GM12878 (cell line): ENCODE results near the gene NCKAP5. TPM values are rescaled to one million over a fixed set of nuclear protein-coding genes. Genes with fewer than 3 reads are reported as not detected.

Experiments used
- ATAC-seq: fragments of 200-7000 bp; cut with Tn5 transposase; 3 replicates; pipeline ENCODE4 v1.9.1; 2020; ENCODE audit warnings: mild to moderate bottlenecking, moderate library complexity
- BruUV-seq: library from RNA; stranded (reverse); fragments of 400-500 nt; replicated peaks from 2 replicates; lab custom pipeline; 2021; lab: Mats Ljungman, UMichigan
- CTCF ChIA-PET: fragments of 300-600 bp; sonication (Branson Sonifier 250); formaldehyde crosslinking; extraction: SDS; loops from one replicate; lab custom pipeline; 2021; ENCODE audit warnings: inconsistent platforms; lab: Yijun Ruan, JAX
- POLR2A ChIA-PET: fragments of 350-600 bp; formaldehyde crosslinking; extraction: SDS; loops from one replicate; lab custom pipeline; 2021; ENCODE audit warnings: inconsistent platforms; lab: Charles Lee
- RAD21 ChIA-PET: fragments of 300-600 bp; sonication (Branson Sonifier 250); formaldehyde crosslinking; loops from one replicate; lab custom pipeline; 2023; ENCODE audit warnings: antibody characterized with exemption; ENCODE audit not compliant: unreplicated experiment; lab: Charles Lee
- SMC1A ChIA-PET: fragments of 300-600 bp; sonication (Branson Sonifier 250); formaldehyde crosslinking; loops from one replicate; lab custom pipeline; 2023; ENCODE audit not compliant: unreplicated experiment, uncharacterized antibody; lab: Charles Lee
- DNase-seq: peaks from one replicate; pipeline ENCODE4 v3.0.0-alpha.2; 2011; ENCODE audit warnings: low read depth, low spot score
- FAIRE-seq: peaks from 3 replicates; lab custom pipeline; 2011; peaks lifted over from hg19 to GRCh38; lab: Jason Lieb, UNC
- H2AFZ ChIP-seq: 2 replicates; pipeline ENCODE4 v1.6.0; 2011; ENCODE audit warnings: low read depth, low read length, control low read depth; ENCODE audit not compliant: control insufficient read depth
- H3K27ac ChIP-seq: 2 replicates; pipeline ENCODE4 v1.5.1; 2011; ENCODE audit warnings: control low read depth; ENCODE audit not compliant: control insufficient read depth, insufficient read depth
- H3K27me3 ChIP-seq, 2 experiments: replicated peaks in 1 of 2; 2 replicates each; pipeline versions ENCODE4 v1.6.0 to v1.6.1; 2011; ENCODE audit warnings: low read length in 1 of 2; ENCODE audit not compliant: control insufficient read depth in 2 of 2, insufficient read depth in 2 of 2
- H3K36me3 ChIP-seq, 2 experiments: 2 replicates each; pipeline ENCODE4 v1.5.1; 2011; ENCODE audit warnings: low read length in 1 of 2; ENCODE audit not compliant: control insufficient read depth in 2 of 2, insufficient read depth in 2 of 2
- H3K4me1 ChIP-seq: 2 replicates; pipeline ENCODE4 v1.6.1; 2011; ENCODE audit warnings: mild to moderate bottlenecking, low read length, moderate library complexity, mixed read lengths; ENCODE audit not compliant: control insufficient read depth, insufficient read depth
- H3K4me2 ChIP-seq: 2 replicates; pipeline ENCODE4 v1.6.0; 2011; ENCODE audit warnings: control low read depth; ENCODE audit not compliant: control insufficient read depth, insufficient read depth
- H3K4me3 ChIP-seq: fragments of 200-600 bp; sonication (generic); 2 replicates; pipeline ENCODE4 v1.5.1; 2016
- H3K79me2 ChIP-seq: 2 replicates; pipeline ENCODE4 v1.6.0; 2011; ENCODE audit warnings: low read length; ENCODE audit not compliant: control insufficient read depth, insufficient read depth
- H3K9ac ChIP-seq: 2 replicates; pipeline ENCODE4 v1.8.0; 2011; ENCODE audit warnings: low read length, control low read depth, mixed read lengths; ENCODE audit not compliant: control insufficient read depth, insufficient read depth
- H3K9me3 ChIP-seq: replicated peaks from 3 replicates; pipeline ENCODE4 v1.5.1; 2011; ENCODE audit warnings: mild to moderate bottlenecking, low read length; ENCODE audit not compliant: control insufficient read depth, insufficient read depth
- H4K20me1 ChIP-seq: 2 replicates; pipeline ENCODE4 v1.6.0; 2011; ENCODE audit not compliant: control insufficient read depth, insufficient read depth
- ATF7 ChIP-seq: fragments of 450-650 bp; IDR thresholded peaks from 2 replicates; pipeline ENCODE4 v1.6.1; 2016; ENCODE audit warnings: low read depth, mild to moderate bottlenecking
- CHD2 ChIP-seq: IDR thresholded peaks from 2 replicates; pipeline ENCODE4 v1.6.1; 2011; ENCODE audit warnings: low read depth, low read length, improper control_type of control experiment, borderline replicate concordance
- FOXM1 ChIP-seq: IDR thresholded peaks from 2 replicates; pipeline ENCODE4 v1.6.1; 2012; ENCODE audit warnings: low read depth, mild to moderate bottlenecking, inconsistent platforms, low read length, moderate library complexity
- GATAD2B ChIP-seq: fragments of 450-650 bp; conservative IDR thresholded peaks from 2 replicates; pipeline ENCODE4 v1.6.1; 2017; ENCODE audit warnings: low read depth, mild to moderate bottlenecking, moderate library complexity
- IKZF2 ChIP-seq, 2 experiments: fragments of 450-650 bp; IDR thresholded peaks; 2 replicates each; pipeline ENCODE4 v1.6.1; 2017; ENCODE audit warnings: mild to moderate bottlenecking in 2 of 2, moderate library complexity in 2 of 2
- IRF4 ChIP-seq: IDR thresholded peaks from 2 replicates; pipeline ENCODE4 v1.6.1; 2011; ENCODE audit warnings: low read depth, low read length
- KAT2A ChIP-seq: conservative IDR thresholded peaks from 2 replicates; pipeline ENCODE4 v1.6.1; 2011; ENCODE audit warnings: low read depth, low read length; ENCODE audit not compliant: control insufficient read depth
- KDM1A ChIP-seq: fragments of 200-600 bp; sonication (generic); IDR thresholded peaks from 2 replicates; pipeline ENCODE4 v1.6.1; 2016; ENCODE audit warnings: borderline replicate concordance
- NFYB ChIP-seq: IDR thresholded peaks from 2 replicates; pipeline ENCODE4 v1.6.1; 2011; ENCODE audit warnings: low read depth, mild to moderate bottlenecking, low read length, improper control_type of control experiment, moderate library complexity; ENCODE audit not compliant: insufficient read depth
- NR2C1 ChIP-seq: fragments of 450-650 bp; IDR thresholded peaks from 2 replicates; pipeline ENCODE4 v1.6.1; 2017; ENCODE audit warnings: antibody characterized with exemption, mild to moderate bottlenecking, moderate library complexity
- NR2F1 ChIP-seq: fragments of 450-650 bp; conservative IDR thresholded peaks from 2 replicates; pipeline ENCODE4 v1.6.1; 2017; ENCODE audit warnings: mild to moderate bottlenecking
- POLR2AphosphoS2 ChIP-seq: IDR thresholded peaks from 2 replicates; pipeline ENCODE4 v1.6.1; 2011; ENCODE audit warnings: low read depth, mild to moderate bottlenecking, low read length, improper control_type of control experiment, moderate library complexity
- RELB ChIP-seq: fragments of 450-650 bp; IDR thresholded peaks from 2 replicates; pipeline ENCODE4 v1.6.1; 2017; ENCODE audit warnings: low read depth, mild to moderate bottlenecking, moderate library complexity
- SMARCA5 ChIP-seq: fragments of 450-650 bp; IDR thresholded peaks from 2 replicates; pipeline ENCODE4 v1.6.1; 2017; ENCODE audit warnings: mild to moderate bottlenecking
- ZZZ3 ChIP-seq: IDR thresholded peaks from 2 replicates; pipeline ENCODE4 v1.6.1; 2011; ENCODE audit warnings: low read depth; ENCODE audit not compliant: control insufficient read depth, insufficient read length
- WGBS: methylation state at CpG from one replicate; pipeline ENCODE4 v1.1.6; 2016; ENCODE audit warnings: low lambda C conversion rate; ENCODE audit not compliant: insufficient replicate concordance, insufficient coverage; ENCODE audit errors: missing lambda C conversion rate; 5-methylcytosine and 5-hydroxymethylcytosine counted together
- in situ Hi-C: fragments of 300-500 bp; cut with MboI; formaldehyde crosslinking; loops from 9 replicates; pipeline ENCODE4 v1.14.3; 2018; ENCODE audit warnings: mixed read lengths
- intact Hi-C: fragments of 100-400 bp; cut with micrococcal nuclease; formaldehyde crosslinking; loops from one replicate; pipeline ENCODE4 v1.14.2; 2022; ENCODE audit not compliant: unreplicated experiment
- polyA plus RNA-seq, 11 experiments: library from polyadenylated mRNA; depleted of rRNA in 4 of 11; unstranded in 6 of 11; stranded (reverse) in 5 of 11; fragments of >200 nt; fragmentation: Nextera tagmentation in 4 of 11; fragmentation: Illumina TruSeq in 1 of 11; extraction: Ambion mirVana in 4 of 11; extraction: Trizol in 1 of 11; gene quantifications; 1 replicate in 1 of 11; 2 replicates in 10 of 11; pipeline versions ENCODE4 v1.2.1 to v1.2.3, GENCODE V29; 2011 to 2016; ENCODE audit warnings: inconsistent platforms in 2 of 11, missing spikeins in 2 of 11, low read depth in 1 of 11
- total RNA-seq, 4 experiments: library from RNA; depleted of rRNA in 3 of 4; stranded (reverse); fragments of >200 nt in 3 of 4; fragmentation: Illumina TruSeq in 1 of 4; extraction: Trizol in 1 of 4; gene quantifications; 2 replicates each; pipeline versions ENCODE4 v1.2.1 to v1.2.3, GENCODE V29; 2013 to 2021
- TF ChIP-seq, protein P1 (sequence below): IDR thresholded peaks from 2 replicates; pipeline ENCODE4 v1.6.1; 2011; ENCODE audit warnings: low read depth, low read length, improper control_type of control experiment, borderline replicate concordance
- TF ChIP-seq, protein P2 (sequence below): fragments of 450-650 bp; IDR thresholded peaks from 2 replicates; pipeline ENCODE4 v1.6.1; 2016; ENCODE audit warnings: mild to moderate bottlenecking

Gene NCKAP5
- total and polyA plus RNA-seq, 10 of the 15 experiments (the other 5 are each of a cell fraction or from before 2014, with no cell fraction given) = 0.06 to 0.44 (median 0.16) TPM

- TF ChIP-seq, protein P1, sequence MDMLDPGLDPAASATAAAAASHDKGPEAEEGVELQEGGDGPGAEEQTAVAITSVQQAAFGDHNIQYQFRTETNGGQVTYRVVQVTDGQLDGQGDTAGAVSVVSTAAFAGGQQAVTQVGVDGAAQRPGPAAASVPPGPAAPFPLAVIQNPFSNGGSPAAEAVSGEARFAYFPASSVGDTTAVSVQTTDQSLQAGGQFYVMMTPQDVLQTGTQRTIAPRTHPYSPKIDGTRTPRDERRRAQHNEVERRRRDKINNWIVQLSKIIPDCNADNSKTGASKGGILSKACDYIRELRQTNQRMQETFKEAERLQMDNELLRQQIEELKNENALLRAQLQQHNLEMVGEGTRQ = no peak
- TF ChIP-seq GATAD2B = no peak
- no peak for TF ChIP-seq NR2C1
Measured at GRCh38 chr2:133025004-133025403, 543.3 kb downstream of the NCKAP5 start (continued).

DNA sequence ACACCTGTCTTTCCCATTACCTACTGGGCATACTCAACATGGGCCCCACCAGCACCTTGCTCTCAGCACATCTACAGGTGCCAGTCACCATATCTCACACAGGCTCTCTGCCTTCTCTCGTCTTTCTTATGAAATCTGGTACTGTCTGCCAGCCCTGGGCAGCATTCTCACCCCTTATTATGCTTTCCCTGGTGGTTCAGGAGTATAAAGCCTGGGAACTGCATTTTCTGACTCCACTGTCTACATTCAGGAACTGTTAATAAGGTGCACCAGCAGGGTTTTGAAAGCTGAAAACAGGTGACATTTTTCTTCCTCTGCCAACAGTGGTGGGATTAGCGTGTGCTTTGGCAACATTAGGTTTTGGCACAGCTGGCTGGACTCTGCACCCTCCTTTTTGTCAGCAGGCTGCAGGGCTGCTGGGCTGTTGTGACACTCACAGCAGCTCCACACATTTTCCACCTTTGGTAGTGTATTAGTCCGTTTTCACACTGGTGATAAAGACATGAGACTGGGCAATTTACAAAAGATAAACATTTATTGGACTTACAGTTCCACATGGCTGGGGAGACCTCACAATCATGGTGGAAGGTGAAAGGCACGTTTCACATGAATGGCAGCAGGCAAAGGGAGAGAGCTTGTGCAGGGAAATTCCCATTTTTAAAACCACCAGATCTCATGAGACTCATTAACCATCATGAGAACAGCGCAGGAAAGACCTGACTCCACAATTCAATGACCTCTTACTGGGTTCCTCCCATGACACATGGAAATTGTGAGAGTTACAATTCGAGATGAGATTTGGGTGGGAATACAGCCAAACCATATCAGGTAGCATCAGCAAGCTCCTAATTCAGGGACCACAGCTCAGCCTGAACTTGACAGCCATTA, 555.2 kb downstream of the NCKAP5 start:
- SMC1A ChIA-PET = interaction anchor here (0.9 to 1.8 kb wide), 5 partner anchors 10 to 81 kb away, joined by 3 to 15 read pairs (median 3); no protein-coding TSS in a partner anchor
- BruUV-seq = no TSS peak
- CTCF ChIA-PET = interaction anchor here (1.4 kb wide), 1 partner anchor 35 kb away, joined by 5 read pairs; no protein-coding TSS in a partner anchor
- peak; percentile 76 for ATAC-seq
- H4K20me1 ChIP-seq = no peaks in the 10 kb centered on the region
- no peak overlapping the region for H3K4me3 ChIP-seq
- no peak overlapping the region for H3K27ac ChIP-seq
- H3K27me3 ChIP-seq = no peaks in the 10 kb centered on the region
- no peak overlapping the region for H2AFZ ChIP-seq
- POLR2A ChIA-PET = no interaction called here
- H3K4me1 ChIP-seq = no peaks in the 10 kb centered on the region
- no peaks in the 10 kb centered on the region for H3K79me2 ChIP-seq
- no peaks in the 10 kb centered on the region for H3K36me3 ChIP-seq
- H3K9ac ChIP-seq = no peak overlapping the region
- intact Hi-C loops (no loop called here), in situ Hi-C loops (no loop called here)
- peak; percentile 15 for DNase-seq
- RAD21 ChIA-PET = interaction anchor here (0.8 to 1.6 kb wide), 5 partner anchors 17 to 256 kb away, joined by 3 to 4 read pairs (median 3); no protein-coding TSS in a partner anchor
- no peaks in the 10 kb centered on the region for H3K9me3 ChIP-seq
- H3K4me2 ChIP-seq = no peak overlapping the region
- FAIRE-seq = no peak
- 1% methylated on average over 6 of the region's 6 CpGs for whole genome bisulfite sequencing
- TF ChIP-seq KDM1A (no peak), IKZF2 (IDR thresholded peaks at IDR 0.05) (peak; percentile 50 to 75; a peak in 2 of 4 replicates), SMARCA5 (no peak), RELB (peak; percentile 62; the same call in 1 of the 2 replicates), KAT2A (no peak), IRF4 (no peak), NR2F1 (peak; percentile 79), ATF7 (peak; percentile 55; the same call in 1 of the 2 replicates), CHD2 (no peak), POLR2AphosphoS2 (no peak), NFYB (no peak), ZZZ3 (no peak), FOXM1 (no peak)
- TF ChIP-seq, protein P2, sequence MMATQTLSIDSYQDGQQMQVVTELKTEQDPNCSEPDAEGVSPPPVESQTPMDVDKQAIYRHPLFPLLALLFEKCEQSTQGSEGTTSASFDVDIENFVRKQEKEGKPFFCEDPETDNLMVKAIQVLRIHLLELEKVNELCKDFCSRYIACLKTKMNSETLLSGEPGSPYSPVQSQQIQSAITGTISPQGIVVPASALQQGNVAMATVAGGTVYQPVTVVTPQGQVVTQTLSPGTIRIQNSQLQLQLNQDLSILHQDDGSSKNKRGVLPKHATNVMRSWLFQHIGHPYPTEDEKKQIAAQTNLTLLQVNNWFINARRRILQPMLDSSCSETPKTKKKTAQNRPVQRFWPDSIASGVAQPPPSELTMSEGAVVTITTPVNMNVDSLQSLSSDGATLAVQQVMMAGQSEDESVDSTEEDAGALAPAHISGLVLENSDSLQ = 0 out of 2 replicates have a peak, but pooled peaks have one; percentile 36
